IMR-90 (cell line): ENCODE results near the gene FMNL3. TPM values are rescaled to one million over a fixed set of nuclear protein-coding genes. Genes with fewer than 3 reads are reported as not detected.
A peak's percentile ranks its signal among the peaks of the same experiment; 100 is the strongest.

Experiments
- ATAC-seq: fragments of 200-7000 bp; cut with Tn5 transposase; 2 replicates; pipeline ENCODE4 v1.9.1; 2020; ENCODE audit warnings: low read depth, mild to moderate bottlenecking, moderate library complexity
- BruUV-seq: library from RNA; stranded (reverse); fragments of 400-500 nt; replicated peaks from 2 replicates; lab custom pipeline; 2021; lab: Mats Ljungman, UMichigan
- CTCF ChIA-PET: fragments of 300-600 bp; formaldehyde crosslinking; extraction: SDS; loops from one replicate; lab custom pipeline; 2021; ENCODE audit warnings: antibody characterized with exemption; lab: Yijun Ruan, JAX
- POLR2A ChIA-PET: fragments of 300-600 bp; sonication (Branson Sonifier 250); formaldehyde crosslinking; loops from one replicate; lab custom pipeline; 2022; ENCODE audit warnings: antibody characterized with exemption; ENCODE audit not compliant: unreplicated experiment; lab: Charles Lee
- DNase-seq: peaks from one replicate; pipeline ENCODE4 v3.0.0; 2013
- H2AFZ ChIP-seq: replicated peaks from 2 replicates; pipeline ENCODE3; 2013; ENCODE audit warnings: low read length, mild to moderate bottlenecking; ENCODE audit not compliant: poor library complexity
- H2AK5ac ChIP-seq: 2 replicates; pipeline ENCODE4 v1.6.1; 2013; ENCODE audit warnings: low read depth, low read length, inconsistent platforms
- H2AK9ac ChIP-seq: replicated peaks from 2 replicates; pipeline ENCODE3; 2013; ENCODE audit warnings: mild to moderate bottlenecking, low read depth, low read length, moderate library complexity; ENCODE audit not compliant: poor library complexity
- H2BK120ac ChIP-seq: 2 replicates; pipeline ENCODE4 v1.6.1; 2013; ENCODE audit warnings: low read depth, low read length, inconsistent platforms
- H2BK15ac ChIP-seq: 3 replicates; pipeline ENCODE4 v1.6.1; 2013; ENCODE audit warnings: low read depth, low read length, inconsistent platforms
- H2BK20ac ChIP-seq: 2 replicates; pipeline ENCODE4 v1.6.1; 2013; ENCODE audit warnings: low read depth, mild to moderate bottlenecking, inconsistent platforms, low read length, moderate library complexity
- H2BK5ac ChIP-seq: 2 replicates; pipeline ENCODE4 v1.6.1; 2013; ENCODE audit warnings: mild to moderate bottlenecking, low read depth, low read length, inconsistent platforms; ENCODE audit not compliant: poor library complexity, severe bottlenecking
- H3K14ac ChIP-seq: replicated peaks from 2 replicates; pipeline ENCODE4 v1.6.1; 2013; ENCODE audit warnings: low read depth, low read length, inconsistent platforms
- H3K18ac ChIP-seq: 2 replicates; pipeline ENCODE4 v1.6.1; 2013; ENCODE audit warnings: low read depth, low read length, control low read depth
- H3K23ac ChIP-seq: 2 replicates; pipeline ENCODE4 v1.6.1; 2013; ENCODE audit warnings: low read depth, low read length, inconsistent platforms
- H3K27ac ChIP-seq: 2 replicates; pipeline ENCODE4 v1.5.1; 2013; ENCODE audit warnings: mild to moderate bottlenecking, control low read depth, low read length; ENCODE audit not compliant: insufficient read depth
- H3K27me3 ChIP-seq: 2 replicates; pipeline ENCODE4 v1.6.1; 2013; ENCODE audit warnings: low read length; ENCODE audit not compliant: control insufficient read depth, insufficient read depth
- H3K36me3 ChIP-seq: 2 replicates; pipeline ENCODE4 v1.6.1; 2013; ENCODE audit warnings: low read length, mixed read lengths; ENCODE audit not compliant: control insufficient read depth, insufficient read depth
- H3K4ac ChIP-seq: 2 replicates; pipeline ENCODE4 v1.6.1; 2013; ENCODE audit warnings: low read depth, low read length, inconsistent platforms
- H3K4me1 ChIP-seq: 2 replicates; pipeline ENCODE4 v1.6.1; 2013; ENCODE audit warnings: low read length, mixed read lengths; ENCODE audit not compliant: control insufficient read depth, insufficient read depth
- H3K4me2 ChIP-seq: 2 replicates; pipeline ENCODE4 v1.6.1; 2013; ENCODE audit warnings: low read depth, mild to moderate bottlenecking, control low read depth, low read length, moderate library complexity
- H3K4me3 ChIP-seq: 2 replicates; pipeline ENCODE4 v1.5.1; 2013; ENCODE audit warnings: low read depth, mild to moderate bottlenecking, control low read depth, low read length, moderate library complexity; ENCODE audit not compliant: insufficient read depth
- H3K56ac ChIP-seq: 2 replicates; pipeline ENCODE4 v1.6.1; 2013; ENCODE audit warnings: low read length, inconsistent platforms; ENCODE audit not compliant: insufficient read depth; ENCODE audit errors: extremely low read depth
- H3K79me1 ChIP-seq, 2 experiments: 2 replicates each; pipeline ENCODE4 v1.6.1; 2013; ENCODE audit warnings: low read length in 2 of 2, inconsistent platforms in 1 of 2, low read depth in 1 of 2
- H3K9ac ChIP-seq: 2 replicates; pipeline ENCODE4 v1.6.1; 2013; ENCODE audit warnings: low read depth, low read length, control low read depth
- H3K9me1 ChIP-seq: 2 replicates; pipeline ENCODE4 v1.6.1; 2013; ENCODE audit warnings: low read length, inconsistent platforms; ENCODE audit not compliant: insufficient read depth
- H3K9me3 ChIP-seq: 2 replicates; pipeline ENCODE4 v1.6.1; 2013; ENCODE audit warnings: low read length; ENCODE audit not compliant: control insufficient read depth, insufficient read depth
- H4K20me1 ChIP-seq: 2 replicates; pipeline ENCODE4 v1.6.1; 2013; ENCODE audit warnings: low read length, inconsistent platforms; ENCODE audit not compliant: insufficient read depth
- H4K5ac ChIP-seq: 2 replicates; pipeline ENCODE4 v1.6.1; 2013; ENCODE audit warnings: mild to moderate bottlenecking, low read depth, low read length, control low read depth
- H4K8ac ChIP-seq, 2 experiments: 2 replicates each; pipeline ENCODE4 v1.6.1; 2013; ENCODE audit warnings: low read depth in 2 of 2, low read length in 2 of 2, control low read depth in 1 of 2, inconsistent platforms in 1 of 2
- H4K91ac ChIP-seq: 2 replicates; pipeline ENCODE4 v1.6.1; 2013; ENCODE audit warnings: low read depth, low read length, inconsistent platforms; ENCODE audit not compliant: insufficient read depth
- BHLHE40 ChIP-seq: fragments of 150-350 bp; IDR thresholded peaks from 2 replicates; pipeline ENCODE4 v1.6.1; 2016; ENCODE audit warnings: mild to moderate bottlenecking, low read depth, low read length
- CEBPB ChIP-seq: IDR thresholded peaks from 2 replicates; pipeline ENCODE4 v1.6.1; 2012; ENCODE audit warnings: low read depth, low read length, improper control_type of control experiment
- CTCF ChIP-seq: conservative IDR thresholded peaks from 2 replicates; pipeline ENCODE4 v1.5.1; 2012; ENCODE audit warnings: mild to moderate bottlenecking, low read depth, low read length, improper control_type of control experiment
- ELK1 ChIP-seq: fragments of 150-350 bp; IDR thresholded peaks from 2 replicates; pipeline ENCODE4 v1.6.1; 2016; ENCODE audit warnings: low read depth, mild to moderate bottlenecking, low read length, moderate library complexity, borderline replicate concordance
- FOS ChIP-seq: fragments of 150-350 bp; IDR thresholded peaks from 2 replicates; pipeline ENCODE4 v1.6.1; 2016; ENCODE audit warnings: low read depth, low read length
- RAD21 ChIP-seq: IDR thresholded peaks from 2 replicates; pipeline ENCODE4 v1.6.1; 2012; ENCODE audit warnings: low read length, improper control_type of control experiment
- RFX5 ChIP-seq: IDR thresholded peaks from 2 replicates; pipeline ENCODE4 v1.8.0; 2012; ENCODE audit warnings: low read depth, mild to moderate bottlenecking, low read length, moderate library complexity
- SMC3 ChIP-seq: fragments of 150-350 bp; IDR thresholded peaks from 2 replicates; pipeline ENCODE4 v1.6.1; 2016; ENCODE audit warnings: low read depth, mild to moderate bottlenecking, antibody characterized with exemption, low read length, moderate library complexity
- USF2 ChIP-seq: fragments of 150-350 bp; IDR thresholded peaks from 2 replicates; pipeline ENCODE4 v1.6.1; 2017; ENCODE audit warnings: mild to moderate bottlenecking, antibody characterized with exemption, low read length, low read depth
- dilution Hi-C: fragments of 300-500 bp; cut with HindIII; formaldehyde crosslinking; loops from one replicate; pipeline ENCODE4 v1.14.3; 2018; ENCODE audit warnings: low sequenced_read_pairs; ENCODE audit not compliant: unreplicated experiment
- in situ Hi-C: fragments of 300-500 bp; cut with MboI; formaldehyde crosslinking; loops from 3 replicates; pipeline ENCODE4 v1.14.3; 2019; ENCODE audit warnings: low sequenced_read_pairs, inconsistent platforms, mixed read lengths
- intact Hi-C: fragments of 100-400 bp; cut with micrococcal nuclease; formaldehyde crosslinking; loops from 2 replicates; pipeline ENCODE4 v1.10.0; 2022
- polyA plus RNA-seq, 3 experiments: library from polyadenylated mRNA; depleted of rRNA; stranded (reverse); fragments of >200 nt; gene quantifications; 2 replicates each; pipeline ENCODE4 v1.2.3, GENCODE V29; 2012; ENCODE audit warnings: low replicate concordance in 1 of 3
- total RNA-seq: library from RNA; depleted of rRNA; stranded (reverse); fragments of >200 nt; gene quantifications from 2 replicates; pipeline ENCODE4 v1.2.3, GENCODE V29; 2012

FMNL3 gene
- total and polyA plus RNA-seq, 2 of the 4 experiments (the other 2 are of a cell fraction), result 16.3 to 36.4 TPM

- no peak for TF ChIP-seq CTCF
These were observed 3.5 kb downstream of the FMNL3 start (continued) for GRCh38 chr12:49703647-49704137.

GRCh38 chr12:49702676-49703215 lies 4.5 kb downstream of the FMNL3 start:
- Histone ChIP-seq H3K23ac (peak overlapping the region; percentile 46), H3K9me3 (no peaks in the 10 kb centered on the region), H3K79me1 (peaks cover 14 to 63% of the 10 kb centered on the region in 2 experiments), H2BK15ac (no peak overlapping the region; the same call in 2 of the 3 replicates), H2BK20ac (no peak overlapping the region), H3K9ac (no peak overlapping the region), H3K4ac (peak overlapping the region; percentile 49; the same call in 1 of the 2 replicates), H3K56ac (no peak overlapping the region), H3K27ac (no peak overlapping the region), H4K20me1 (peaks cover 37% of the 10 kb centered on the region), H4K8ac (peak overlapping the region in 1 of 2 experiments; percentile 27; a peak in 1 of 4 replicates), H4K91ac (no peak overlapping the region), H2BK5ac (no peak overlapping the region), H2AK9ac (no peak overlapping the region), H3K9me1 (peaks cover 27% of the 10 kb centered on the region), H3K14ac (peak overlapping the region; percentile 38), H2BK120ac (peak overlapping the region; percentile 48; the same call in 1 of the 2 replicates), H3K4me1 (peaks cover 33% of the 10 kb centered on the region), H2AK5ac (peak overlapping the region; percentile 72; the same call in 1 of the 2 replicates), H2AFZ (no peak overlapping the region), H3K27me3 (no peaks in the 10 kb centered on the region), H4K5ac (no peak overlapping the region), H3K4me3 (no peak overlapping the region), H3K18ac (no peak overlapping the region), H3K4me2 (no peak overlapping the region), H3K36me3 (no peaks in the 10 kb centered on the region)
- in situ Hi-C loops, result no loop called here
- ChIA-PET POLR2A (no interaction called here), CTCF (interaction anchor here (0.7 to 3.6 kb wide), 3 partner anchors 30 to 66 kb away, joined by 3 to 13 read pairs (median 5); no protein-coding TSS in a partner anchor)
- DNase-seq (no peak), ATAC-seq (no peak)
- dilution Hi-C loops, result no loop called here
- intact Hi-C loops, result no loop called here
- BruUV-seq, result no TSS peak
- no peak for TF ChIP-seq BHLHE40
- TF ChIP-seq FOS, result no peak
- TF ChIP-seq CEBPB, result no peak
- no peak for TF ChIP-seq ELK1
- no peak for TF ChIP-seq RAD21
- no peak for TF ChIP-seq SMC3
- no peak for TF ChIP-seq CTCF
- TF ChIP-seq USF2, result no peak
- no peak for TF ChIP-seq RFX5
